Activated CD8-positive, alpha-beta memory T cell treated with anti-CD3 and anti-CD28 coated beads for 1 hour (primary cell): Measurements from ENCODE around the gene ISM2.

ENCODE experiments used
- DNase-seq, 2 donors: peaks; one replicate each; pipeline ENCODE4 v3.0.0-alpha.2; 2020; ENCODE audit warnings: low read depth in 1 of 2; ENCODE audit errors: extremely low read depth in 1 of 2

Gene ISM2

DNA sequence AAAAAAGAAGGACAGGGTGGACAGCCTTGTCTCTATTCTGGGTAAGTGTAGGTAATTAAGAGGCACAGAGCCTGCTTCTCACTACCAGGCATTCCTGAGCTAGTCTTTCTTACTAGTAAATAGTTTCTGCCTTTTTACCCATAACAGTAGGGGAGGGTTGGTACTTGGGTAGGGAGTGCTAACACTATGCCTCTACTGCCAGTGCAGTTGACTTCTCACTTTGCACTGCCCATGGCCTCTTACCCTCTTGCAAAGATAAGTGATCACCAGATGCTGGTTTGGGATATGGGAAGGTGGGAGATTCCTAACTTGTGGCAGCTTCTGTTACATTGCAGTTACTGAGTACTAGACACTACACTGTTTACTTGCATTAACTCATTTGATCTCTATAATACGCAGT, 29.1 kb downstream of the ISM2 start:
- DNase-seq, result no peak

DNA sequence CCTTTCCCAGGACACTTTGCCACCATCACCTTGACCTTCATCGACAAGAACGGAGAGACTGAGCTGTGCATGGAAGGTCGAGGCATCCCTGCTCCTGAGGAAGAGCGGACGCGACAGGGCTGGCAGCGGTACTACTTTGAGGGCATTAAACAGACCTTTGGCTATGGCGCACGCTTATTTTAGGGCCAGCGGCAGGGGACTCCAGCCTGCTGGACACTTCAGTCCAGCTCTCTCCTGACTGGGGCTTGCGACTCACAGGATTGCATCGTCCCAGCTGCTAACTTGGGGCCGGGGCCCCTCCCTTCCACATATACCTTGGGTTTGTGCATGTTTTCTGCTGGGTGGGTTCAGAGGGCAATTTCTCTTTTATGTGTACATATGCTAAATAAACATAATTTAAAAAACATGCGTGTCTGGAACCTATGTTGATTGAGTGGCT, 29.5 kb downstream of the ISM2 start:
- no peak for DNase-seq

DNA sequence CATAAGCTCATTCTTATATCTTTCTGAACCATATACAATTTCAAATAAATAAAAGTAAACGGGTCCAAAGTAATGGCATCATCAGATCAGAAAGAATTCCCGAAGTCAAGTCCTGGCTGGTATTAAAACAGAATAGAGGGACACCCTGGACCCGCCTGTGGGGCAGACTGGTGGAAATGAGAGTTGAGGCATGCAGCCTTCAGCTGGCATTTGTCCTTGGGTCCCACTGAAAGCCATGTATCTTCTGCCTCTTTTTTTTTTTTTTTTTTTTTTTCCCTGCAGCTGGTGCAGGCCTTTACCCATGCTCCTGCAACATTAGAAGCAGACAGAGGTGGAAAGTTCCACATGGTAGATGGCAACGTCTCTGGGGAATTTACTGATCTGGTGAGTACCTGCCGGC, 30.8 kb downstream of the ISM2 start:
- no peak for DNase-seq

DNA sequence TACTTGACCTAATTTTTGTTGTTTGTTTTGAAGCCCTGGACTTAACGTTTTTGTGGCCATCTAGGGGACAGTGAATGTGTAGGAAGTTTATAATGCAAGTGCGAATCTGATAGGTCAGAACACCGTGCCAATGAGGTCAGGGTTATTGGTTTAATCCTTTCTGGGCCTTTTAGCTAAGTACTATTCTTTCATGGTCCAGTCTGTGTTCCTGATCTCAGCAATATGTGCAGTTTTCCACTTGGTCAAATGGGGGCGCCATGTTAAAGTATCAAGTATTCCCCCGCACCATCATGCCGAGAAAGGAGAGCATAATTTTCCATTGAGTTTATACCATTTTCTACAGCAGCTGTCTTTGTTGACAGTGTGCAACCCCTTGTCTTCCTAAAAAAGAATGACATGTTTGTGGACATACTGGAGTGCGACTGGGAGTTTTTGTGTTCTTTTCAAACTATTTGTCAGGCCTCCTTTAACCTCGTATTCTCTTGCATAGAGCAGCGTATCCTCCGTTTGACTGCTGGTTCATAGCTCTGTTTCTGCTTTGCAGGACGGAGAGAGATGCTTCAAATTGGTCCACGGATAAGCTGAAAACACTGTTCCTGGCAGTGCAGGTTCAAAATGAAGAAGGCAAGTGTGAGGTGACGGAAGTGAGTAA, 39.4 kb downstream of the ISM2 start:
- peak; percentile 20 to 23 for DNase-seq

DNA sequence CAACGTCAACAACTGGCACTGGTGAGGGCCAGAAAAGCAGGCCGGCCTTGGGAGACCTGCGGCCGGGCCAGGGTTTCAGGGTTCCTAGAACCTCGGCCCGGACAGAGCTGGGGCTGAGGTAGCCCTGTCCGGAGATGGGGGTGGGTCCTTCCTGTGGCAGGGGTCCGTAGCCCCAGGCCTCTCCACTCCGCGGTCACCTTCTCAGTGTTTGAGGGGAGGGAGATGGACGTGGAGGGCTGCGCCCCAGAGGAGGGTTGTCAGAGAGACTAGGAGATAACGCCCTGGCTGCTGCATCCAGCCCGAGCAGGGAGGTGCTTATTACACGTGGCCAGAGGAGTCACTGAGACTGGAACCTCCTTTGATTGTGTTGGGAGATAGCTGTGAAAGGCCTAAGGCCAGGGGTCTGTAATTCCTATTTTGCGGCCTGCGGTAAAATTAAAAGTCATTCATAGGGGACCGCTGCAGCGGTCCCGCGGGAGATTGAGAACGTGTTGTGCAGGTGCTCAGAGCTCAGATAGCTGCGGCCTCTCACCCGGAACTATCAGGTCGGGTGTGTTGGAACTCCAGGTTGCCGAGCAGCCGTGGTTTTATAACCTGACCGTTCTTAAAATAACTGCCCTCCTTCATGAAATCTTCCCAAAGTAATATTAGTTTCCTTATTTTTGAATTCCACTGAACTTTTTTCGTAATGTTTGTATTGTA, 40.2 kb downstream of the ISM2 start:
- peak in 1 of 2 donors; percentile 4 for DNase-seq

DNA sequence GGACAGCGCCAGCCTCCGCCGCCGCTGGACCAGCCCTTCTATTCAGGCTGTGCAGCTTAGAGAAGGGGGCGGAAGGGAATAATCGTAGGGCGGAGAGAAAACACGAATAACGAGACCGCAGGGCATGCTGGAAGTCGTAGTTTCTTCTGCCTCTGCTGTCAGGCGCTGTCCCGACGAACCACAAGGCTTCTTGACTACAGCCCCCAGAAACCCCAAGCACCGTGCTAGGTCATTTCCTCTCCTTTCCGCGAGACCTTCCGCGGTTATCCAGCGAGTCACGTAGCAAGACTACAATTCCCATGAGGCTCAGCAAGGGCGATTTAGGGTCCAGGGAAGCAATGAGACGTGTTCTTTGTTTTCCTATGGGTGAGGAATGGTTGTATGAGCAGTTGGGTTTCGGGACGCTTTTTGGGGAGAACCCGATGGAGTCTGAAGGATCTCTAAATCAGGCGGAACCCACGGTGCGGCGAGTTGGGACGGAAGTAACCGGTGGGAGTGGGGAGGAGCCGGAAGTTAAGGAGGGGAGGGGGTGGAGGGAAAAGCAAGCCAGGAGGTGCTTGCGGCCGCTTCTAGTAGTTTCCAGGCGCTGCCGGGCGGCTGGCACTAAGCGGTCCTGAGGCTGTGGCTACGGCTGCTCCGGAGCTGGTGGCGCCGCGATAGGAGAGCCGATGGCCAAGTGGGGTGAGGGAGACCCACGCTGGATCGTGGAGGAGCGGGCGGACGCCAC, 40.9 kb downstream of the ISM2 start, which contains the start of the genes AHSA1 and VIPAS39:
TSS of gene AHSA1 (plus strand) at position 572 of the 727 bp plus-strand sequence. CDS start at position 669, 97 bp downstream.
TSS of gene VIPAS39 (minus strand) at position 80 of the 727 bp plus-strand sequence. CDS start 3,499 bp downstream, outside the sequence.
- peak; percentile 79 to 85 for DNase-seq

DNA sequence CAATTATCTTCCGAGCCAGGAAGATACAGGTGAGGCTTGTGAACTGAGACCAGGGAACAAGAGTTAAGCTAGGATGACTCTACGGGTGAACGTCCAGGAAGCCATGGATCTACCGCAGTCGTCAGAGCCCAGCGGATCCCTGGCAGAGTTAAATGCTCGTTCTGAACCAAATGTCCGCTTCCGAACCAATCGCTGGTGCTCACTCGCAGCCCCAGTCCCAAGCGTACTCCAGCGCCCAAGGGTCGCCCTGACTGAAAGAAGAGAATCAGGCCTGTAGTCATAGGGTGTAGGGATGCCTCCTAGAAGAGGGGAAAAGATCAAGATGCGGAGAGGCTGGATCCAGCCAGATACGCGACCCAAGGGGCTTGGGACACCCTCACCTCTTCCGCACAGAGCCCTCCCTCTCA, 41.5 kb downstream of the ISM2 start:
- no peak for DNase-seq

DNA sequence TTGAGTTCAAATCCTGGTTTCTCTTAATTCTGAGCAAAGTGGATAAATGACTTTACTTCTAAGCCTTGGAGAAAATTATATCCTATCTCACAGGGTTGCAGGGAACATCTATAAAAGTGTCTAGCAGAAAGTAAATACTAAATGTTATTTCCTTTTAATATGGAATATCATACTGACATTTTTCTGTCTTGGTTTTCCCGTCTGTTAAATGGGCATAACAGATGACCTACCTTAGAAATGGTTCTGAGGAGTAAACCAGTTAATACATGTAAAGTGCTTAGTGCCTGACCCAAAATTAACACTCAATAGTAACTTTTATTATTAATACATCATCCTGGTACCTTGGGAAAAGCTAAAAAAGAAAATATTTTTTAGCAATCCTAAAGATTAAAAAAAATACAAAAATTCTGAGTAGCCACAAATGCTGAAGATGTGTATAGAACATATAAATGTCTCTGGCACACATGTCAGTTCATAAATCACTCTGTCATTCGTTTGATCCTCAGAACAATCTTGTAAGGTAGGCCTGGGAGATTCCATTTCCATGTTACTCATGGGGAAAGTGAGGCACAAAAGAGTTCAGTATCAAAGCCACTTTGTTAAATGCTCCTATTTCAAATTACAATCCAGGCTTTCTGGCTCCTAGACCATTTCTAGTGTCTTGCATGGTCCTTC, 42.5 kb downstream of the ISM2 start:
- no peak for DNase-seq

DNA sequence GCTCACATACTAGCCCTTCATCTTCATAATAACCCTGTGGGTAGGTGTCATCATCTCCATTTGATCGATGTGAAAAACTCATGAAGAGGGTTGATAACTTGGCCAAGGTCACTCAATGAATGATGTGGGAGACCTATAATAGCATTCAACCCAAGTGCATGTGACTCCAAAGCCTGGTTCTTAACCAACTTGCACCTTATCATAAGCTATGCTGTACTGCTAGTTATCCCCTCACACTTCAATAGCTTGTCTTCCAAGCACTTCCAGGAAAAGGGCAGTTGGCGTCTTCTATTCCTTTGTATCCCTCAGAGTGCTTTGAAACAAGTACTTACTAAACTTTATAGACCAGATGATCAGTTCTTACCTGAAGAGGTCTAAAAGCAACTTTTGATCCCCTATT, 56.4 kb downstream of the ISM2 start:
- DNase-seq, result no peak

DNA sequence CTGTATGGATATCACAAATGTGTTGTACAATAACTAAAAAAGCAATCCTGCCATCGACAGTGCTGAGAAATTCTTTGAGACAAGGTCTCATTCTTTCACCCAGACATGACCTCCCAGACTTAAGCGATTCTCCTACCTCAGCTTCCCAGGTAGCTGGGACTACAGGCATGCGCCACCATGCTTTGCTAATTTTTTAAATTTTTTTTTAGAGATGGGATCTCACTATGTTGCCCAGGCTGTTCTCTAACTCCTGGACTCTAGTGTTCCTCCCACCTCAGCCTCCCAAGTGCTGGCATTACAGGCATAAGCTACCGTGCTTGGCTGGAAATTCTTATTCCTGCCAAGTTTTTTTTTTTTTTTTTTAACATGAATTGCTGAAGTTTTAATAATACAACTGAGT, 58.8 kb downstream of the ISM2 start:
- no peak for DNase-seq

DNA sequence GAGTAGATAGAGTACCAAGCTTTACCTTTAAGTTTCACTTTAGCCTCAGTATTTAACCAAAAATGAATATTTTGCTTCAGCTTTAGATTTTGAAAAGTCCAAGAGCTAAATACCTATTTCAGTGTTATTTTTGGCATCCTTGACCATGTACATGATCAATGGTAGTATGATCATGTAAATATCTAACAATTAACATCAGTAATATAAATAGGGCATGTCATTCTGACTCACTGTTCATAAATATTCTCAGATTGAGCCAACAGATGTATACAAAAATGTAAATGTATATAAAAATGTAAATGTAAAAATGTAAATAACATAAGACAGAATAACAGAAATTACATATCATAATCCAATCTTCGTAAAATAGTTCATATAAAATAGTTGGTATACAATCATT, 60.0 kb downstream of the ISM2 start:
- no peak for DNase-seq

DNA sequence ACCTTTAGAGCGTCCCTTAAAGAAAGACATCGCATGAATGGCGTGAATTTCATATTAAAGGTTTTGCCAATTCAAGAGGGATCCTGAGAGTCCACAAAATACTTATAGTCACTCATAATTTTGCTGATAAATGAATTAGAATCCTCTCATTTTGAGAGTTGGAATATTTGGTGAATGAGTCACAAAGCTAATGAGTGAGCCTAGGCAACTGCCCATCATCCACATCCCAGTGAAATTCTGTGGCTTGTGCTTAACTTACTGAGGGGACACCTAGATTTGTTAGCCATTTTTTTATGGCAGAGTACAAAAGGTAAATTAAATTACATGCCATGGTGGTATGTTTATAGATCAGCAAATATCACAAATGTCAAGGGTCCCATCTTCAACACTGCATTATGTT, 62.6 kb downstream of the ISM2 start:
- DNase-seq, result no peak

DNA sequence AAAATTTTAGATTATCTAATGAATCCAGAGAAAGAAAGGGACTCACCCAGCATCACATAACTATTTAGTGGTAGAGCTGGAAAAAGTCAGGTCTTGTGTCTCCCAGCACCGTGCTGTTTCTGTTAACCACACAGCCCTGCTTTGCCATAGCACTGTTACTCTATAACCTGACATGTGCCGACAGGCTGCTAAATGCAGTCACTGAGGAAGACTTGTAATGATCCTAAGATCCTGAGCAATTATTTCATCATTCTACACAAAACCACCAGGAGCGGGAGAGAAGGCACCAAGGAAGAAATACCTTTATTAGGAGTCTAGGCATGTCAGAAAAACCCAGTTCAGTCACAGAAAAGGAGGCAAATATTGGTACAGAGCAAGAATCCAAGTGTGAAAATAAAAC, 72.2 kb downstream of the ISM2 start:
- DNase-seq, result no peak

DNA sequence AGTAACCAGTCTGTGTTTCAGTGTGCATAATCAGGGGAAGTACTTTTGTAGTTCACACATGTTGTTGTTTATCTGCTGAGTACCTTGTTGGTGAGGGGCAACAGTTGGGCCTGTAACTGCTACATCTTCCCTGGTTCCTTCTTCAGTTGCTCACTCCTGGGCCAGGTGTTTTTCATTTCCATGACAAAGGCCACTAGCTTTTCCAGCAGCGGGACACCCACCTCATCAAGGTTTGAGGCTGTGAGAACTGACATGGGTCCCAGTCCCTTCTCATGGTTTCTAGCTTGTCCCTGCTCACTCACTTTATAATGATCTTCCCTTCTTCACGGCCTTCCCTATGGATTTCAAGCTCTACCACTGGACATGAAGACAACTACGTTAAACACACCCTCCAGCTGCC, 73.8 kb downstream of the ISM2 start:
- DNase-seq, result no peak
